ENCODE data around the gene CNR2.
"Not testable (repeated sequence)": the region's sequence is repeated elsewhere in the genome, so short reads cannot be mapped to it uniquely, and the experiment has no call there.

CNR2 gene

DNA sequence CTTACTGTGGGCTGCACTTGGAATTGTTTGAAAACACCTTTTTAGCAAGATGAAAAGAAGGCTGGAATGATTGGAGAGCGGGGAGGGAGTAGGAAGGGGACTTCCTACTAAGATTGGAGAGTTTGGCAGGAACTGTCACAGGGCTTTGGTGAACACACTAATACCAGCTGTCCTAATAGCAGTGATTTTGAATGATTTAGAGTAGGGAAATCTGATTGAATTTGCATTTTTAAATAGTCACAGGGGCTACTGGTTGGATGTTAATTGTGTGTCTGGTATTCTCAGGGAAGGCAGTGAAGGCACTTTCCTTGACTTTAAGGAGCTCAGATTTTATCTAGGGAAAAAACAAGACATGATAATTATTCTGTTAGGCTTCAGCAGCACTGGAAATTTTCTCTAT, 85.4 kb downstream of the CNR2 start:
- DNase-seq, result no peak

GRCh38 chr1:23826590-23826989, 86.6 kb downstream of the CNR2 start:
- DNase-seq, result not testable (repeated sequence)

DNA sequence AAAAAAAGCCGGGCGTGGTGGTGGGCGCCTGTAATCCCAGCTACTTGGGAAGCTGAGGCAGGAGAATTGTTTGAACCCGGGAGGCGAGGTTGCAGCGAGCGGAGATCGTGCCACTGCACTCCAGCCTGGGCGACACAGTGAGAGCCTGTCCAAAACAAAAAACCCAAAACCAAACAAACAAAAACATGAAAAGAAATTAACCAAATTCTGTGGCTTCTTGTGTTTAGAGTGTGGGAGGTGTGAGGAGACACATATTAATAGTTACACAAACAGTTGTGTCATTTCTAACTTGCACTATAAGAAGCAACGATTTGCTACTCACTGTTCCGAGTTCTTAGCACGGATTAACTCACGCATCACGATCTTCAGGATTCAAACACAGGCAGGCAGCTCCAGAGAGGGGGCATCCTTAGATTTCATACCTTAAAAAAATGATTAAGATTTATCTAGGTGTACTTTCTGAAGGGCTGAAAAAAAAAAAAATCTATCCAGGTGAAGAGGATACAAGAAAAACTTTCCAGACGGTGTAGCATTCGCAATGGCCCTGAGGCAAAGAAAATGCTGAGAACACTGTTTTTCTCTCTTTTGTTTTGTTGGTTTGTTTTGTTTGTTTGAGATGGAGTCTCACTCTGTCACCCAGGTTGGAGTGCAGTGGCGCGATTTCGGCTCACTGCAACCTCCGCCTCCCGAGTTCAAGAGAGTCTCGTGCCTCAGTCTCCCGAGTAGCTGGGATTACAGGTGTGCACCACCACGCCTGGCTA, 87.2 kb downstream of the CNR2 start:
- DNase-seq, result no peak

GRCh38 chr1:23825076-23825761, 87.9 kb downstream of the CNR2 start, which contains the start of gene HMGCL:
Gene HMGCL, minus strand, starts transcription at chr1:23825429. Its CDS starts 14 bp downstream, at chr1:23825415.
- DNase-seq, result peak; percentile 85

DNA sequence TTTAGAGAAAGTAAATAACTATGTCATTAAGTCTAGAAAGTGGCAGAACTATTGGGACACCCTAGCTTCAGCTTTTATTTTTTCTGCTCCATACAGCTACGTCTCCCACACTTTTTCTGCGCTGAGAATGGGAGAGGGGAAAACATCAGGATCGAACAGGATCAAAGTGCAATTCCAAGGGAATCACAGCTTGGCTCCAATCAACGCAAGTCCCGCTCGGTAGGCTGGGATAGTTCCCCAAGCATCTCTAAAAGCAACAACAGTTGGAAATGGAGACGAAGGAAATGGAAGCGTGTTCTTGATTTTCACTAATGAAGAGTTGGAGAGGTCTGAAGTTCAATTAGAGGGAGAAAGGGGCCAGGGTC, 88.5 kb downstream of the CNR2 start:
- DNase-seq, result no peak

- no peak for DNase-seq
These were observed 89.4 kb downstream of the CNR2 start for GRCh38 chr1:23823767-23824166.

Data from NCI-H226 (cell line).